Glutamatergic neuron (in vitro differentiated cells): ENCODE measurements around the gene DLX3. TPM values are rescaled to one million over a fixed set of nuclear protein-coding genes. Genes with fewer than 3 reads are reported as not detected.

Source experiments
- DNase-seq: peaks from one replicate; pipeline ENCODE4 v3.0.0; 2022
- H3K27ac Mint-ChIP-seq: one replicate; pipeline ENCODE4 v1.8.0; 2020; ENCODE audit warnings: mild to moderate bottlenecking, mixed read lengths, inconsistent platforms; ENCODE audit not compliant: unreplicated experiment
- H3K27me3 Mint-ChIP-seq: one replicate; pipeline ENCODE4 v1.8.0; 2020; ENCODE audit warnings: mild to moderate bottlenecking, moderate library complexity, mixed read lengths, inconsistent platforms; ENCODE audit not compliant: unreplicated experiment
- H3K36me3 Mint-ChIP-seq: one replicate; pipeline ENCODE4 v1.8.0; 2020; ENCODE audit warnings: mild to moderate bottlenecking, mixed read lengths, inconsistent platforms; ENCODE audit not compliant: unreplicated experiment
- H3K4me1 Mint-ChIP-seq: one replicate; pipeline ENCODE4 v1.8.0; 2020; ENCODE audit warnings: mild to moderate bottlenecking, low read depth, mixed read lengths, inconsistent platforms; ENCODE audit not compliant: unreplicated experiment
- H3K4me3 Mint-ChIP-seq: one replicate; pipeline ENCODE4 v1.8.0; 2020; ENCODE audit warnings: mild to moderate bottlenecking, mixed read lengths, inconsistent platforms; ENCODE audit not compliant: unreplicated experiment
- H3K9me3 Mint-ChIP-seq: one replicate; pipeline ENCODE4 v1.8.0; 2020; ENCODE audit warnings: mild to moderate bottlenecking, moderate library complexity, mixed read lengths, inconsistent platforms; ENCODE audit not compliant: unreplicated experiment
- CTCF ChIP-seq: fragments of 200-600 bp; sonication (generic); IDR thresholded peaks from one replicate; pipeline ENCODE4 v1.5.0; 2021; ENCODE audit not compliant: partially characterized antibody, unreplicated experiment
- total RNA-seq: library from RNA; stranded (reverse); fragmentation: NEBNext Ultra II Directional; extraction: Animal tissue kit (Norgen Biotek cat#: 25700); gene quantifications from one replicate; pipeline ENCODE4 v1.2.1, GENCODE V29; 2021; ENCODE audit not compliant: unreplicated experiment

DLX3 gene
- total RNA-seq, 1 donor from 2014 or later, result 0.37 TPM

GRCh38 chr17:49967205-49967604 is 27.8 kb downstream of the DLX3 start:
- Mint-ChIP-seq H3K36me3 (peaks cover 4% of the 10 kb centered on the region), H3K4me3 (no peak overlapping the region), H3K27ac (no peak overlapping the region), H3K27me3 (peaks cover 57% of the 10 kb centered on the region), H3K4me1 (peaks cover 16% of the 10 kb centered on the region), H3K9me3 (peaks cover 7% of the 10 kb centered on the region)
- DNase-seq, result no peak
- no peak for TF ChIP-seq CTCF

GRCh38 chr17:49966767-49967166 is 28.3 kb downstream of the DLX3 start:
- no peak for TF ChIP-seq CTCF
- Mint-ChIP-seq H3K27me3 (peaks cover 57% of the 10 kb centered on the region), H3K4me3 (no peak overlapping the region), H3K9me3 (peaks cover 7% of the 10 kb centered on the region), H3K27ac (no peak overlapping the region), H3K36me3 (peaks cover 4% of the 10 kb centered on the region), H3K4me1 (peaks cover 16% of the 10 kb centered on the region)
- no peak for DNase-seq

GRCh38 chr17:49965524-49965909 is 29.5 kb downstream of the DLX3 start:
- Mint-ChIP-seq H3K36me3 (peaks cover 1% of the 10 kb centered on the region), H3K27me3 (peaks cover 49% of the 10 kb centered on the region), H3K4me1 (peaks cover 11% of the 10 kb centered on the region), H3K27ac (no peak overlapping the region), H3K9me3 (peaks cover 9% of the 10 kb centered on the region), H3K4me3 (no peak overlapping the region)
- TF ChIP-seq CTCF, result no peak
- DNase-seq, result no peak

- Mint-ChIP-seq H3K27ac (no peak overlapping the region), H3K36me3 (no peaks in the 10 kb centered on the region), H3K9me3 (peaks cover 9% of the 10 kb centered on the region), H3K4me1 (peaks cover 11% of the 10 kb centered on the region), H3K27me3 (peaks cover 49% of the 10 kb centered on the region), H3K4me3 (peak overlapping the region; percentile 75)
- TF ChIP-seq CTCF, result no peak
- no peak for DNase-seq
Observed at GRCh38 chr17:49964769-49965523, 30.1 kb downstream of the DLX3 start.

- Mint-ChIP-seq H3K36me3 (no peaks in the 10 kb centered on the region), H3K9me3 (peaks cover 9% of the 10 kb centered on the region), H3K27me3 (peaks cover 48% of the 10 kb centered on the region), H3K4me1 (peaks cover 11% of the 10 kb centered on the region), H3K4me3 (peak overlapping the region; percentile 75), H3K27ac (no peak overlapping the region)
- DNase-seq, result no peak
- no peak for TF ChIP-seq CTCF
Observed at GRCh38 chr17:49964303-49964768, 30.7 kb downstream of the DLX3 start.
